ENCODE results near the gene DLG3. TPM values are rescaled to one million over a fixed set of nuclear protein-coding genes. Genes with fewer than 3 reads are reported as not detected.
A peak's percentile ranks its signal among the peaks of the same experiment; 100 is the strongest.
"Not testable (repeated sequence)": the region's sequence is repeated elsewhere in the genome, so short reads cannot be mapped to it uniquely, and the experiment has no call there.

The DLG3 gene
- 10 to 100 TPM; 18.4 to 27.8 TPM for total RNA-seq

DNA sequence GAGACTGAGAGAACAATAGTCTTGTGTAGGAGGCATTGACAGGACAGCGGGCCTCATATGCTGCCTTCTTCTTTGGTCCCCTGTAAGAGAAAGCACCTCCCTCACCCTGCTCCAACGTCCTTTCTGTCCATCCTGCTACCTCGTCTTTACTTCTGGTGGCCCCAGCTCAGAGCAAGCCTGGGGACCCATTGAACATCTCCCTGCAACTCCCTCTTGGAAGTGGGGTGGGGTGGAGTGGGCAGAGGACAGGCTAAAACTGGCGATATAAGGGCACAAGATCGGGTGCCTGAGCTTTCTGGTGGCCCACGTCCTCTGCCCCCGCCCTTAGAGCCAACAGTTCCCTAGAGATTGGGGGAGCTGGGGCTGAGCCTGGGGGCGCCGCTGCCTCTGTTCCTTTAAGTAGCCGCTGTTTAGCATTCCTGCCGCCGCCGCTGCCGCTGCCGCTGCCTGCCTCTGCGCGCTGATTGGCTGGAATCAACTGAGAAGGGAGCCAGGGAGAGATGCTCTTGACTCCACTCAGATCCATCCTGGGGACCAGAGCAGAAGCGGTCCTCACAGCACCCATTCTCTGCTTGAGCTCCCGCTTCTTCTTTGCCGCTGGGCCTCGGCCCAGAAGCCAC lies at the start of gene DLG3:
Gene DLG3, plus strand, starts transcription at position 510 of the 620 bp plus-strand sequence. CDS start 367 bp downstream, outside the sequence.
- Mint-ChIP-seq H3K9me3 (ENCODE audit: low read depth) (no peaks in the 10 kb centered on the region), H3K27me3 (peaks cover 23% of the 10 kb centered on the region), H3K36me3 (ENCODE audit: low read depth) (no peaks in the 10 kb centered on the region), H3K4me1 (no peaks in the 10 kb centered on the region), H3K27ac (no peak within 1 kb of the TSS), H3K4me3 (peak within 1 kb of the TSS; percentile 43)
- DNase-seq (peak; percentile 52), ATAC-seq (peak; percentile 70)
- intact Hi-C loops (cut with DNase I, micrococcal nuclease), result no loop called here
- ChIA-PET CTCF (interaction anchor here (0.7 to 0.8 kb wide), 3 partner anchors 11 to 667 kb away, joined by 3 to 4 read pairs (median 3); no protein-coding TSS in a partner anchor), POLR2A (no interaction called here)

DNA sequence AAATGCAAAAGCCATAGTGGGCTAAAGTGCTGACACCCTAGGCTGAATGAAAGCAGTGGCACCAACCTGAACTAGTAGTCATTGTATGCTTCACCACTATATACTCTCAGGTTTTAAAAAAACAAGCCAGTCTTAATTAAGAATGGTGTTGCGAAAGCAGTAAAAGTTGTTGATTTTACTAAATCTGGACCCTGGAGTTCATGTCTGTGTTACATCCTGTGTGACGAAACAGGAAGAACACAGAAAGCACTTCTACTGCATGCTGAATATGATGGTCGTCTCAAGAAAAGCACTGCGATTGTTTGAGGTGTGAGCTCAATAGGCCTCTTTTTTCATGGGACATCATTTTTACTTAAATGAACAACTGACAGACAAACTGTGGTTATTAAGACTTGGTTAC lies 45.7 kb upstream of the DLG3 start:
- ATAC-seq (peak; percentile 44), DNase-seq (no peak)
- POLR2A ChIA-PET, result no interaction called here
- Mint-ChIP-seq H3K9me3 (ENCODE audit: low read depth) (no peaks in the 10 kb centered on the region), H3K4me1 (peaks cover 6% of the 10 kb centered on the region), H3K36me3 (ENCODE audit: low read depth) (peaks cover 21% of the 10 kb centered on the region), H3K27me3 (no peaks in the 10 kb centered on the region), H3K4me3 (no peak overlapping the region), H3K27ac (peak overlapping the region; percentile 25)
- CTCF ChIA-PET, result interaction anchor here (0.7 kb wide), 1 partner anchor 240 kb away, joined by 3 read pairs; no protein-coding TSS in a partner anchor
- intact Hi-C loops (cut with DNase I, micrococcal nuclease), result no loop called here

DNA sequence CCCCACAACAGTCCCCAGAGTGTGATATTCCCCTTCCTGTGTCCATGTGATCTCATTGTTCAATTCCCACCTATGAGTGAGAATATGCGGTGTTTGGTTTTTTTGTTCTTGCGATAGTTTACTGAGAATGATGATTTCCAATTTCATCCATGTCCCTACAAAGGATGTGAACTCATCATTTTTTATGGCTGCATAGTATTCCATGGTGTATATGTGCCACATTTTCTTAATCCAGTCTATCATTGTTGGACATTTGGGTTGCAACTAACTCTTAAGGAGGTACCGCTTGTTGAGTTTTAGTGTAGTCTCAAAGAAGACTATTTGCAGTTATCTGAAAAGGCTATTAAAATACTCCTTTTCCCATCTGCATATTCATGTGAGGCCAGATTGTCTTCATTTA lies 44.5 kb upstream of the DLG3 start:
- H3K4me1 Mint-ChIP-seq; H3K4me3 Mint-ChIP-seq; intact Hi-C loops (cut with DNase I, micrococcal nuclease); ATAC-seq; POLR2A ChIA-PET; CTCF ChIA-PET; DNase-seq; H3K27me3 Mint-ChIP-seq; H3K27ac Mint-ChIP-seq; H3K9me3 Mint-ChIP-seq (ENCODE audit: low read depth): not testable (repeated sequence)
- H3K36me3 Mint-ChIP-seq (ENCODE audit: low read depth), result peaks cover 24% of the 10 kb centered on the region

DNA sequence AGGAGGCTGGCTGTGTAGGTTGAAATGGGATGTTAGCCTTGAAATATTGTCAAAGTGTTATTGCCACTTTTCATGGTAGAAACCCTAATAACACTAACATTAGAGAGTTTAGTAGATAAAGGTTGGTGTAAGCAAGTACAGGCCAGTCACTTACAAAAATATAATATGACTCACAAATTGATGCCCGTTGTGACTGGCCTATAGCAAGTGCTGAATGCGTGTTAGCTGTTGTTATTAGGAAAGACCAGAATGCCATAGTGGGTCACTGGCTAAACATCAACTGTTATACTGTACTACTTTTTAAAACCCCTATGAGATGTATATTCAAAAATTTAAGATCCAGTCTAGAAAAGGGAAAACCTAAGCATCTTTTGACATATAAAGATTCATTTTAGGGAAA lies 41.9 kb upstream of the DLG3 start:
- DNase-seq, result no peak
- H3K27me3 Mint-ChIP-seq, result no peaks in the 10 kb centered on the region
- intact Hi-C loops (cut with DNase I, micrococcal nuclease), result no loop called here
- H3K27ac Mint-ChIP-seq, result no peak overlapping the region
- peaks cover 20% of the 10 kb centered on the region for H3K36me3 Mint-ChIP-seq (ENCODE audit: low read depth)
- H3K4me1 Mint-ChIP-seq, result peaks cover 6% of the 10 kb centered on the region
- POLR2A ChIA-PET, result no interaction called here
- no peak for ATAC-seq
- CTCF ChIA-PET, result no interaction called here
- no peaks in the 10 kb centered on the region for H3K9me3 Mint-ChIP-seq (ENCODE audit: low read depth)
- H3K4me3 Mint-ChIP-seq, result no peak overlapping the region

DNA sequence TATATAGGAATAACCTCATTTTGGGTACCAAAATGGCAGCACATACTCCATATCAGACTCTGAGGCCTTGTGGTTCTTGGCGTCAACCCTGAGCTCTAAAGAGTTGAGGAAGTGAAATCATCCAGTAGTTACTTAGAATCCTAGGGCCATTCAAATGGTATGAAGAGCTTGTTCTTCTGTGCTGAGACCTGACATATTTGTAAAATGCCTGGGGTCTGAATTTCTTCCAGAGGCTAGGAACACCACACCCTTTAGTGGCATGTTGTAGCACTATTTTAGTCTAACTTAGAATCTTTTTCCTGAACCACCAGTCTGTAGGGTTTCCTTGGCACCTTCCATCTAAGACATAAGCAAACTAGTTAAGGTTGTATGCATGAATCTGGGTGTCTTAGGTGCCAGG lies 39.6 kb upstream of the DLG3 start:
- H3K4me1 Mint-ChIP-seq, result no peaks in the 10 kb centered on the region
- ATAC-seq, result no peak
- no peaks in the 10 kb centered on the region for H3K27me3 Mint-ChIP-seq
- H3K9me3 Mint-ChIP-seq (ENCODE audit: low read depth), result no peaks in the 10 kb centered on the region
- POLR2A ChIA-PET, result no interaction called here
- intact Hi-C loops (cut with DNase I, micrococcal nuclease), result no loop called here
- DNase-seq, result no peak
- peaks cover 24% of the 10 kb centered on the region for H3K36me3 Mint-ChIP-seq (ENCODE audit: low read depth)
- CTCF ChIA-PET, result interaction anchor here (0.7 kb wide), 1 partner anchor 29 kb away, joined by 3 read pairs; no protein-coding TSS in a partner anchor
- no peak overlapping the region for H3K4me3 Mint-ChIP-seq
- no peak overlapping the region for H3K27ac Mint-ChIP-seq

DNA sequence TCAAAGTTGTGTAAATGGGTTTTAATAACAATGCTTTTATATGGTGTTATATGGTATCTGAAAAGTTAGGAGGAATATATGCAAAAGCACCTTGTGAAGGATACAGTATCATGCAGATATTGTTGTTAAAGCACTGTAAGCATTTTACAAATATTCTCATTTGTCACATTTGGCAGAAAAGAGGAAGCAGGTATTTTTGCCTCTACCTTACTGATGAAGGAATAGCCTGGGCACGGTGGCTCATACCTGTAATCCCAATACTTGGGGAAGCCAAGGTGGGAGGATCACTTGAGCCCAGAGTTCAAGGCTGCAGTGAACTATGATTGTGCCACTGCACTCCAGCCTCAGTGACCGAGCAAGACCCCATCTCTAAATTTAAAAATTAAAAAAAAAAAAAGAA lies 33.7 kb upstream of the DLG3 start:
- CTCF ChIA-PET, result no interaction called here
- Mint-ChIP-seq H3K4me1 (no peaks in the 10 kb centered on the region), H3K9me3 (ENCODE audit: low read depth) (no peaks in the 10 kb centered on the region), H3K27me3 (no peaks in the 10 kb centered on the region), H3K36me3 (ENCODE audit: low read depth) (peaks cover 11% of the 10 kb centered on the region), H3K27ac (no peak overlapping the region), H3K4me3 (no peak overlapping the region)
- DNase-seq (no peak), ATAC-seq (no peak)
- intact Hi-C loops (cut with DNase I, micrococcal nuclease), result no loop called here
- POLR2A ChIA-PET, result no interaction called here

DNA sequence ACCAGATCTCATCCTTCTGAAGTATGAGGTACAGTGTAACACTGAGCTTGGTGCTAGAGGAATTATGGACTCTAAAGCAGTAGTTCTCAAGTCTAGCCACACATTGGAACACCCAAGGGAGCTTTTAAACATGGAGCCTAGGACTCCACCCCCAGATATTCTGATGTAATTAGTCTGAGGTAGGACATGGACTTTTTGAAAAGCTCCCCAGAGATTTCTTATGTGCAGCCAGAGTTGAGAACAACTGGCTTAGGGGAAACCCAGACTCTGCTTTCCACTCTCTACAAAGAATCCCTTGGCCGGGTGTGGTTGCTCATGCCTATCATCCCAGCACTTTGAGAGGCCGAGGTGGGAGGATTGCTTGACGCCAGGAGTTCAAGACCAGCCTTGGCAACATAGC lies 33.2 kb upstream of the DLG3 start:
- Mint-ChIP-seq H3K27ac (no peak overlapping the region), H3K9me3 (ENCODE audit: low read depth) (no peaks in the 10 kb centered on the region), H3K36me3 (ENCODE audit: low read depth) (peaks cover 11% of the 10 kb centered on the region), H3K4me3 (no peak overlapping the region), H3K27me3 (no peaks in the 10 kb centered on the region), H3K4me1 (no peaks in the 10 kb centered on the region)
- ChIA-PET POLR2A (no interaction called here), CTCF (no interaction called here)
- ATAC-seq (no peak), DNase-seq (no peak)
- intact Hi-C loops (cut with DNase I, micrococcal nuclease), result no loop called here

DNA sequence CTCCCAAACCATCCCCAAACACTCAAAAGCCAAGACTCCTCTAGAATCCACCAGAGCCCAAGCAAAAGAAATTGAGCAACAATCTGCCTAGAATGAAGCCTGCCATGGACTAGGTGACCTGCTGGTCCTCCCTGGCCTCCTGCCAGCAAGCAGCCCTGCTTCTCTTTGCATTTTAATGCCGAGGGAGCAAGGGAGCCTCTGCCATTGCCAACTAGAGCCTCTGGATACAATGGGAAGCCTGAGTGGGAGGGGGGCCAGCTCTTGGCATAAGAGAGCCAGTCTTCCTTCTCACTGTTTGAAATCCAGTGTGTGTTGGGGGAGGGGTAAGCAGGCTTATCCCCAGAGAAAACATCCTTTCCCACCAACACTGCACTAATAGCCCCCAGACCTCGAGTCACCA lies 23.0 kb upstream of the DLG3 start:
- DNase-seq (no peak), ATAC-seq (no peak)
- intact Hi-C loops (cut with DNase I, micrococcal nuclease), result no loop called here
- CTCF ChIA-PET, result interaction anchor here (0.8 kb wide), 1 partner anchor 920 kb away, joined by 3 read pairs; no protein-coding TSS in a partner anchor
- Mint-ChIP-seq H3K4me1 (no peaks in the 10 kb centered on the region), H3K27me3 (no peaks in the 10 kb centered on the region), H3K27ac (no peak overlapping the region), H3K4me3 (no peak overlapping the region), H3K9me3 (ENCODE audit: low read depth) (no peaks in the 10 kb centered on the region), H3K36me3 (ENCODE audit: low read depth) (no peaks in the 10 kb centered on the region)
- POLR2A ChIA-PET, result no interaction called here

DNA sequence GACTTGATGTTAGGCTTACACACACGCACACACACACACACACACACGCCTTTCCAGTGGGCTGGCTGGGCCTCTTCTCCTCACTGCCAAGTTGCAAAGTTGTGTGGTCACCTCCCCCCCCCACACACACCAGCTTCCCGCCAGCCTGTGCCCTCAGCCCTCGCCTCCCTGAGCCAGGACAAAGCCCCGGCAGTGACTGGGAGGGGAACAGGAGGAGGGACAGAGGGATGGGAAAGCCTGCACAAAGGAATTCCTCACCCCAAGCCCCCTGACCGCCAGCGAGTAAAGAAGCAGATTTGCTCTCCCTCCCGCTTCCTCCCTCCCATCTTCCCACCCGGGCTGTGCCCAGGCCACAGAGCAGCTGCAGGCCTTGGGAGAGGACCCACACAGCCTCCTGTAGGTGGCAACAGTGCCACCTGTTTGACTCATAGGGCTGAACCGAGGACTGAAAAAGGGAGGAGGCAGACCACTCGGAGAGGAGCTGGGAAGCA lies 21.7 kb upstream of the DLG3 start, which contains the start of gene GDPD2:
Gene GDPD2, plus strand, starts transcription at position 464 of the 491 bp plus-strand sequence. CDS start 1,671 bp downstream, outside the sequence.
- H3K27ac Mint-ChIP-seq, result no peak within 1 kb of the TSS
- no peak within 1 kb of the TSS for H3K4me3 Mint-ChIP-seq
- ChIA-PET POLR2A (interaction anchor here (0.5 to 0.6 kb wide), 2 partner anchors 20 to 778 kb away, joined by 3 to 4 read pairs; no protein-coding TSS in a partner anchor), CTCF (no interaction called here)
- ATAC-seq (peak; percentile 60), DNase-seq (no peak)
- no peaks in the 10 kb centered on the region for H3K27me3 Mint-ChIP-seq
- intact Hi-C loops (cut with DNase I, micrococcal nuclease), result no loop called here
- no peaks in the 10 kb centered on the region for H3K4me1 Mint-ChIP-seq
- H3K9me3 Mint-ChIP-seq (ENCODE audit: low read depth), result no peaks in the 10 kb centered on the region
- no peaks in the 10 kb centered on the region for H3K36me3 Mint-ChIP-seq (ENCODE audit: low read depth)

DNA sequence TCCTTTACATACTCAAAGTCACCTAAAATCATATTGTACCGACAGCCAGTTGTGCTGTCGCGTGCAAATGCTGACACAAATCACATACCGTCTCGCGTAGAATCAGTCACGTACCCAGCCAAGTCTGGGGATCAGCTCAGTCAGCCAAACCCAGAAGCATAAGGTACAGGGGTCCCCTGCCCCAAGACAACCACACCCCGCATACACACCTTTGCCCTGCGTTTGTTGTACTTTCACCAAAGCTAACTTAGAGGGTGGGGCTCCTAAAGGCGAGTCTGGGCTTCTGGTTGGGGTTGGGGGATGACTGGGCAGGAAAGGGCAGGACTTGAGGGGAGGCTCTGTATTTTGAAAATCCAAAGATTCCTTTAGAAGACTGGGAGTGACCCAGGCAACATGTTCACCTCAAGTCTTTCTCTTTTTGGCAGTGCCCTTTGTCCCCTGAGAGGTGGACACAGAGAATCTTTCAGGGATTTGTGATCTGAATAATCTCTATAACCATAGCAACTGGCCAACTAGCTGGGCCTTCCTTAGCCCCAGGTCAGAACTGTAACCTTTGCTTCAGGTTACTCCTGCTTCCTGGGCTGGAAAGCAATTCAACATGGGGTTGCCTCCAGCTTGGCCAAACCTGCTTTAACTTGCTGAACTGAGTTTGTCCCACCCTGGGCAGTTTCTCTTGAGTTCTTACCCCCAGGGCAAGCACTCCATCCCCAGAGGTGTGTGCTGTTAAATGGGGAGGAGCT lies 20.5 kb upstream of the DLG3 start:
- Mint-ChIP-seq H3K27me3 (no peaks in the 10 kb centered on the region), H3K4me3 (no peak overlapping the region), H3K27ac (no peak overlapping the region), H3K4me1 (no peaks in the 10 kb centered on the region), H3K36me3 (ENCODE audit: low read depth) (no peaks in the 10 kb centered on the region), H3K9me3 (ENCODE audit: low read depth) (no peaks in the 10 kb centered on the region)
- ATAC-seq (no peak), DNase-seq (no peak)
- intact Hi-C loops (cut with DNase I, micrococcal nuclease), result no loop called here
- ChIA-PET POLR2A (no interaction called here), CTCF (no interaction called here)

DNA sequence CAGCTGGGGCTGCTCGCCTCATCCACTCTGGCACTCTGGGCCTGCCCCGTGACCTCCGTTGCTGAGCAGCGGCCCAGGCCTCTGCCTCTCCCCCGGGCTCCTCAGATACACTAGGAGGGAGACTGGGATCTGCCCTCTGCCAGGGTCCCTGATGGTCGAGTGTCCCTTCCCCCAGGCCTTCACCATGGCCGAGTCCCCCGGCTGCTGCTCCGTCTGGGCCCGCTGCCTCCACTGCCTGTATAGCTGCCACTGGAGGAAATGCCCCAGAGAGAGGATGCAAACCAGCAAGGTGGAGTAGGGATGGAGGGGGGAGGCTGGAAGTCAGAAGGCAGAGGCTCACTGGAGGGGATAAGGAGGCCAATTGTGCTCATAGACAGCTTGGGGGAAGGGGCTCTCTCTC lies 19.8 kb upstream of the DLG3 start:
- no peak for DNase-seq
- H3K4me3 Mint-ChIP-seq, result no peak overlapping the region
- intact Hi-C loops (cut with DNase I, micrococcal nuclease), result no loop called here
- ChIA-PET POLR2A (no interaction called here), CTCF (interaction anchor here (0.9 kb wide), 1 partner anchor 9 kb away, joined by 3 read pairs; no protein-coding TSS in a partner anchor)
- H3K27ac Mint-ChIP-seq, result no peak overlapping the region
- no peaks in the 10 kb centered on the region for H3K27me3 Mint-ChIP-seq
- no peaks in the 10 kb centered on the region for H3K9me3 Mint-ChIP-seq (ENCODE audit: low read depth)
- ATAC-seq, result no peak
- H3K36me3 Mint-ChIP-seq (ENCODE audit: low read depth), result no peaks in the 10 kb centered on the region
- no peaks in the 10 kb centered on the region for H3K4me1 Mint-ChIP-seq
